Retina (tissue), 1 donor: ENCODE measurements around the gene TYW1.
"Not testable (repeated sequence)": the region's sequence is repeated elsewhere in the genome, so short reads cannot be mapped to it uniquely, and the experiment has no call there.

Source experiments
- DNase-seq: peaks from one replicate; pipeline ENCODE4 v3.0.0-alpha.2; 2016

The TYW1 gene

GRCh38 chr7:67135617-67136486 lies 139.2 kb downstream of the TYW1 start:
- DNase-seq: not testable (repeated sequence)

DNA sequence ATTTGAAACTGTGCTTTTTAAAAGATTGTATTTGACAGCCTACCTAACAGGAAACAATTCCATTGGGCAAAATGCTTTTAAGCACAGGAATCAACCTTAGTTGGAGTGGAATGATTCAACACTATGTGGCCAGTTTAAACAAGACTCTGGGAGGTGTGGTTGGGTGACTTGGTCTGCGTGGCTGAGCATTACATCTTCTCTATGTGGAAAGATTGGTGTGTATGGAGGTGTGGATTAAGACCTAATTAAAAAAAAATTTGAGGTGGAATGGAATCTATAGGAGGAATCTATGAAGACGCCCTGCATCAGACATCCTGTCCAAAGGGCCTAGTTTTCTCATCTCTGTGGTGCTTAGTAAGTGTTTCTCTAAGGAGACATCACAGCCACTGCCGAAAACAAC lies 140.9 kb downstream of the TYW1 start:
- DNase-seq: not testable (repeated sequence)

GRCh38 chr7:67139876-67140275 lies 143.2 kb downstream of the TYW1 start:
- not testable (repeated sequence) for DNase-seq

DNA sequence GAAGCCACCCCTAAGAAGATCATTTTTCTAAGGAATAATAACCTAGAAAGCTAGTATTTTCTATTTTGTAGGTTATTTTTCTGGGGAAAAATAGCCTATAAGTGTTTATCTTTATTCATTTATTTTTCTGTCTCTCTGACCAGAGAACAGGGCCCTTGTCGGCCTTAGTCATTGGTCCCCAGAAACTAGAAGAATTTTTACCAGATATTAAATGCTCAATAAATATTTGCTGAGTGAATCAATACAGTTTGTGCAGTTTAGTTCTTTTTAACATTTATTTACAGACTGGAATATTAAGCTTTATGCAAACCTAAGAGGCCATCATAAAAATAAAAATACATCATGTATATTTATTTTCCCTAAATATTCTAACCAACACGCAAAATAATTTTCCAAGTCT lies 144.4 kb downstream of the TYW1 start:
- not testable (repeated sequence) for DNase-seq

DNA sequence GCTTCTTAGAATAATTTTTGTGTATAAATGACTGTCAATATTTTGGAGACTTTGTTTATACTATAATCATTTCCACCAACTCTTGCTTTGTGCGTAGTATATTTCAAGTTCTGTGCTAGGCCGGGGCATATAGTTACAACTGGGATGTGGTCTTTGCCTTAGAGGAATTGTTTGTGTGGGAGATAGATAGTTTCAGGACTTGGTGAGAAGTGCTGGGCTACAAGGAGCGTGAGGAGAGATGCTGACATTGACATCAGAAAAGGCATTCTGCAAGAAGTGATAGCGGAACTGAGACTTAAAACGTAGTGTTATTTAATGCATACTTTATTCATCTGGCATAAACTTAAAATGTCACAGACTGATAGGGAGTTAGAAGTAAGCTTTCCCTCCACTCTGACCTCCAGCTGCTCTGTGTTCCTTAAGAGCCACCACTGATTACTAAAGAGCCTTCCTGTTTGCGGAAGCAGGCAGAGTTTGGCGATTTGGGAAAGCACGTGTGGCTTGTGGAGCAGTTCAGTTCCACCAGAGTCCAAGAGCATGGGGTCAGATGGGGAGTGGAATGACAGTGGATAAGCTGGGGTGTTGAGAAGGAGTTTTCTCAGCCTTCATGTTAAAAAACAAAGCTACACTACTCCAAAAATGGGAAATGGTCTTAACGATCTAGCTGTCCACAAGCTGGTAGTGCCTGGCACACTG lies 146.6 kb downstream of the TYW1 start:
- DNase-seq: not testable (repeated sequence)

- not testable (repeated sequence) for DNase-seq
Observed at GRCh38 chr7:67145581-67146193, 149.1 kb downstream of the TYW1 start.

- not testable (repeated sequence) for DNase-seq
Observed at GRCh38 chr7:67149131-67149530, 152.5 kb downstream of the TYW1 start.

GRCh38 chr7:67154374-67154773 lies 157.7 kb downstream of the TYW1 start:
- DNase-seq: not testable (repeated sequence)

DNA sequence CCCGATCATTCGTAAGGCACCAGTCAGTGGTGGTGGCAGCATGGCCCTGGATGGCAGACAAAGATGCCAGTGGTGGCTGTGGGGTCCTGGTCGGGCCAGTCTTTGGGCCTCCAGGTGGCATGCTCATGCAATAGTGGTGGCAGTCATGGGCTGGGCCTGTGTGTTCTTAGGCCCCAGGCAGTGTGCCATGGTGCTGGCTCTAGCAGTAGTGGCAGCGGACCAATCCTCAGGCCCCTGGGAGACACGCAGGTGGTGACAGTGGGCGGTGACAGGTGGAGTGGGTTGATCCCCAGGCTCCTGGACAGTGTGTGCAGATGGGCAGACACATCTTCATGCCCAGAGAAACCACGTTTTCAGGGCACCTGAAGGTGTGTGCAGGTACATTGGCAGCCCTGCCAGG lies 159.4 kb downstream of the TYW1 start:
- DNase-seq: not testable (repeated sequence)

- not testable (repeated sequence) for DNase-seq
Observed at GRCh38 chr7:67163285-67163684, 166.7 kb downstream of the TYW1 start.

- DNase-seq: not testable (repeated sequence)
Observed at GRCh38 chr7:67171151-67171550, 174.5 kb downstream of the TYW1 start.

DNA sequence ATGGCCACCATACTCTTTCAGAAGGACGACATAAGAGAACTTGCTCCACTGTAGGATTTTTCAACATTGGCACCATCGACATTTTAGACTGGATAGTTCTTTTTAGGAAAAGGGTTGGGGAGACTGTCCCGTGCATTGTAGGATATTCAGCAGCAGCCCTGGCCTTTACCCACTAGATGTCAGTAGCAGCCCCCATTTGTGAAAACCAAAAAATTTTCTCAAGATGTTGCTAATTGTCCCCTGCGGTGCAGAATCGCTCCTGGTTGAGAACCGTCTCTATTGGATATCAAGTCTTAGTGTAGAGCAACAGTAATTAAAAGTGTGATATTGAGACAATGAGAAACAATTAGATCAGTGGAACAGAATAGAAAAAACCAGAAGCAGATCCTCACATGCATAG lies 180.1 kb downstream of the TYW1 start:
- not testable (repeated sequence) for DNase-seq

DNA sequence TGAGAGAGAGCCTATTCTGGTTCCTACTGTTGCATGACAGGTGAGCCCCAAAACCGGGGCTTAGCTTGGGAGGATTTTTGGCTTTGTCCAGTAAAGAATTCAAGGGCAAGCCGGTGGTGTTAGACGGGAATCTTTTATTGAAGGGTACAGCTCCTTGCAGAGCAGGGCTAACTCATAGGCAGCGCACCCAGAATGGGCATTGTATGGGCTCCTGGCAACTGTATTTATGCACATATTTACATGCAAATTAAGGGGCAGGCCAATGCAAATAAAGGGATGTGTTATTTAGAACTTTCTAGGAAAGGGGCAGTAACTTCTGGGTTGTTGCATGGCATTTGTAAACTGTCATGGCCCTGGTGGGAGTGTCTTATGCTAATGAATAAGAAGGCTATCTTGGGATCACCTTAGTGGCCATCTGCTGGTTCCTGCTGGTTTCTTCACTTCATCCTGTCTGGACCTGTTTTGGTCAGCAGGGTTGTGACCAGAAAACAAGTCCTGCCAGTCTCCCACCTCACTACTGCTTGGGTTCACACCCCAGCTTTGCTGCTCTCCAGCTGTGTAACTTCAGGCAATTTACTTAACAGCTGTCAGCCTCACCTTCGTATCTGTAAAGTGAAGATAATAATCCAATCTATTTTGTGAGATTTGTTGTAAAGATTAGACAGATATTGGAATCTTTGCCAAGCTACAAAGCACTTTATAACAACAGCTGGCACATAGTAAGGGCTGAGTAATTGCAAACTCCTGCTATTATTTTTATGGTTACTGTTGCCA lies 182.5 kb downstream of the TYW1 start:
- not testable (repeated sequence) for DNase-seq

DNA sequence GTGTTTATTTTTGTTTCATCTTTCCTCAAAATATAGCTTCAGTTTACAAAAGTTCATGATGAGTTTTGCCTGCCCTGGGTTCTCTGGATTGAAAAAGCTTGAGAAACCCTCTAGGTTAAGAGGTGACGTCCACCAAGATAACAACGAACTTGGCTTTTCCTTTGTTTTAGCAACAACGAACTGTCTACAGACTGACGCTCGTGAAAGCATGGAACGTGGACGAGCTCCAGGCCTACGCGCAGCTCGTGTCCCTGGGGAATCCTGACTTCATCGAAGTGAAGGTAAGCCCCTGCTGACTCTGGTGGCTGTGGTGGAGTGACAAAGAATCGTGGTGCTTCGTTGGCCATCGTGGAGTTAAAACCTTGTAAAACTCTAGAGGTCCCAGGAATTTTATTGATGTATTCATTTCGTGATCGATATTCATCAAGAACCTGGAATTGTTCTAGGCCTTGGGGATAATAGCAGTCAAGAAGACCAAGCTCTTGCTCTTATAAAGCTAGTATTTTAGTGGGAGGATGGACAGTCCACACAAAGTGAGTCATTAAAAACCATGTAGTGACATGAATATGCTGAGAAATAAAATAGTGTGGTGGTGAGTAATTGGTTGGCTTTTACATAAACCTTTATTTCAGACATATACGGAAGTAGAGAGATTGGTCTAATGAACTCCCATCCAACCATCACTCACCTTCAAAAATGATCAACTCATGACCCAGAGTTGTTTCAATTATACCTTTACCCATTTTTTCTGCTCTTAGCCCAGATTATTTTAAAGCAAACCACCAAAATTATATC lies 186.5 kb downstream of the TYW1 start:
- DNase-seq: not testable (repeated sequence)

GRCh38 chr7:67184912-67185659 lies 188.5 kb downstream of the TYW1 start:
- DNase-seq: not testable (repeated sequence)

GRCh38 chr7:67185660-67186129 lies 189.1 kb downstream of the TYW1 start:
- DNase-seq: not testable (repeated sequence)

GRCh38 chr7:67189160-67189559 lies 192.5 kb downstream of the TYW1 start:
- DNase-seq: not testable (repeated sequence)

DNA sequence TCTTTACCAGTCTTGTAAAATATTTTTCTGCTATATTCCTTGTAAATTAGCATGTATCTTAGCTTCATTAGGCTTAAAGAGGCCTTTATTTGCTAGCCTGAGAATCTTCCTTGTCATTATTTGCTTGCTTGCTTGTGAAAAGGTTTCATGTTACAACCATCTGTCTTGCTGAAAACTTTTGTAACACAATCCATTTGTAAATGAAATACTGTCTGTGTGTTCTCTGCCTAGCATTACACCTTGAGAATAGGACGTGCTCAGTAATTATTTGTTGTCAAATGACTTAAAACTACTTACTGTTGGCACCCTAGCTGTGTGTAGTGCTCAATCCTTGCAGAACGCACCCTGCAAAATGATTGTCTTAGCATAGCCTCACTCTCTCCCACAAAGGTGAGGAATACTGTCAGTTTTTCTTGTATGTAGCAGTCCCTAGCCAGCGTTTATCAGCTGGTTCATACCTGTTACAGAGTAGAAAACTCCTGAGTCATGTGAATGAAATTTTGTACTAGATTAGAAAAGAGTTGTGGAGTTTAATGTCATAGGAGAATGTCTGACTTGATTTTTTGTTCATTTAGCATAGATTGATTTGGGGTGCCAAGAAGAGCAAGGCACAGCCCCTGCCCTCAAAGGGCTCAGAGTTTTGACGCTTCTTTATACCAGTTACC lies 193.3 kb downstream of the TYW1 start:
- not testable (repeated sequence) for DNase-seq

GRCh38 chr7:67191002-67191720 lies 194.5 kb downstream of the TYW1 start:
- DNase-seq: not testable (repeated sequence)
